ENCODE measurements around the gene LCAT. TPM values are rescaled to one million over a fixed set of nuclear protein-coding genes. Genes with fewer than 3 reads are reported as not detected.

Gene LCAT
- total RNA-seq, 2 experiments from 2014 or later = 10.7 to 14.8 TPM

- Mint-ChIP-seq H3K9me3 (no peaks in the 10 kb centered on the region), H3K27me3 (no peaks in the 10 kb centered on the region), H3K36me3 (ENCODE audit: low read depth) (peaks cover 8% of the 10 kb centered on the region), H3K27ac (peak overlapping the region; percentile 40), H3K4me3 (no peak overlapping the region), H3K4me1 (peaks cover 18% of the 10 kb centered on the region)
- CTCF ChIA-PET = interaction anchor here (1.2 kb wide), 2 partner anchors 94 to 130 kb away, joined by 4 to 5 read pairs; no protein-coding TSS in a partner anchor
- POLR2A ChIA-PET = interaction anchor here (0.6 to 2.0 kb wide), 3 partner anchors 26 to 48 kb away, joined by 3 to 9 read pairs (median 3); partner anchors contain the start of genes EDC4 and PSMB10
- DNase-seq = peak; percentile 52
These were observed 33.8 kb downstream of the LCAT start for GRCh38 chr16:67910158-67910557.

GRCh38 chr16:67909056-67909742, 34.7 kb downstream of the LCAT start:
- no peaks in the 10 kb centered on the region for H3K27me3 Mint-ChIP-seq
- peaks cover 19% of the 10 kb centered on the region for H3K4me1 Mint-ChIP-seq
- DNase-seq = no peak
- CTCF ChIA-PET = interaction anchor here (0.6 to 0.7 kb wide), 2 partner anchors 93 to 121 kb away, joined by 3 read pairs; no protein-coding TSS in a partner anchor
- no peak overlapping the region for H3K27ac Mint-ChIP-seq
- peaks cover 8% of the 10 kb centered on the region for H3K36me3 Mint-ChIP-seq (ENCODE audit: low read depth)
- H3K4me3 Mint-ChIP-seq = no peak overlapping the region
- POLR2A ChIA-PET = interaction anchor here (0.8 to 2.0 kb wide), 2 partner anchors 16 to 27 kb away, joined by 3 to 9 read pairs; partner anchors contain the start of genes PSKH1 and PSMB10
- no peaks in the 10 kb centered on the region for H3K9me3 Mint-ChIP-seq

- no peak for DNase-seq
- Mint-ChIP-seq H3K4me3 (no peak overlapping the region), H3K9me3 (no peaks in the 10 kb centered on the region), H3K27ac (no peak overlapping the region), H3K27me3 (no peaks in the 10 kb centered on the region), H3K4me1 (peaks cover 19% of the 10 kb centered on the region), H3K36me3 (ENCODE audit: low read depth) (peaks cover 12% of the 10 kb centered on the region)
- ChIA-PET CTCF (no interaction called here), POLR2A (interaction anchor here (1.7 kb wide), 1 partner anchor 14 kb away, joined by 6 read pairs; the partner anchor contains the start of gene PSKH1)
These were observed 36.3 kb downstream of the LCAT start for GRCh38 chr16:67907397-67908180.

- peaks cover 7% of the 10 kb centered on the region for H3K4me1 Mint-ChIP-seq
These were observed 41.1 kb downstream of the LCAT start for GRCh38 chr16:67902831-67903230.

GRCh38 chr16:67901734-67902133, 42.2 kb downstream of the LCAT start:
- Mint-ChIP-seq H3K27me3 (no peaks in the 10 kb centered on the region), H3K27ac (no peak overlapping the region), H3K9me3 (no peaks in the 10 kb centered on the region), H3K4me3 (no peak overlapping the region), H3K4me1 (peaks cover 7% of the 10 kb centered on the region), H3K36me3 (ENCODE audit: low read depth) (peaks cover 8% of the 10 kb centered on the region)
- ChIA-PET CTCF (no interaction called here), POLR2A (no interaction called here)
- DNase-seq = no peak

More at GRCh38 chr16:67902831-67903230, 41.1 kb downstream of the LCAT start:
- Mint-ChIP-seq H3K4me3 (no peak overlapping the region), H3K27me3 (no peaks in the 10 kb centered on the region), H3K27ac (no peak overlapping the region), H3K36me3 (ENCODE audit: low read depth) (peaks cover 4% of the 10 kb centered on the region), H3K9me3 (no peaks in the 10 kb centered on the region)
- ChIA-PET POLR2A (no interaction called here), CTCF (interaction anchor here (1.2 to 1.4 kb wide), 2 partner anchors 86 to 138 kb away, joined by 3 read pairs; no protein-coding TSS in a partner anchor)
- no peak for DNase-seq

- Mint-ChIP-seq H3K9me3 (no peaks in the 10 kb centered on the region), H3K4me3 (no peak overlapping the region), H3K36me3 (ENCODE audit: low read depth) (peaks cover 4% of the 10 kb centered on the region), H3K27ac (no peak overlapping the region), H3K27me3 (no peaks in the 10 kb centered on the region), H3K4me1 (peaks cover 31% of the 10 kb centered on the region)
- DNase-seq = no peak
- ChIA-PET POLR2A (interaction anchor here (1.3 to 1.6 kb wide), 2 partner anchors 18 to 38 kb away, joined by 3 to 6 read pairs; no protein-coding TSS in a partner anchor), CTCF (interaction anchor here (1.0 to 1.4 kb wide), 4 partner anchors 13 to 224 kb away, joined by 3 to 4 read pairs (median 3); partner anchors contain the start of gene PSMB10)
These were observed 46.7 kb downstream of the LCAT start for GRCh38 chr16:67897231-67897630.

- peaks cover 29% of the 10 kb centered on the region for H3K4me1 Mint-ChIP-seq
- peak overlapping the region; percentile 94 for H3K4me3 Mint-ChIP-seq
- H3K36me3 Mint-ChIP-seq (ENCODE audit: low read depth) = peaks cover 4% of the 10 kb centered on the region
- CTCF ChIA-PET = interaction anchor here (0.7 to 2.8 kb wide), 5 partner anchors 10 to 332 kb away, joined by 3 to 20 read pairs (median 5); partner anchors contain the start of genes CTCF and NRN1L
- H3K27me3 Mint-ChIP-seq = no peaks in the 10 kb centered on the region
- no peak for DNase-seq
- POLR2A ChIA-PET = interaction anchor here (0.7 to 4.9 kb wide), 13 partner anchors 10 to 234 kb away, joined by 3 to 32 read pairs (median 6); partner anchors contain the start of genes ACD, NRN1L, PARD6A and PSMB10
- H3K27ac Mint-ChIP-seq = peak overlapping the region; percentile 94
- H3K9me3 Mint-ChIP-seq = no peaks in the 10 kb centered on the region
These were observed 50.0 kb downstream of the LCAT start for GRCh38 chr16:67893743-67894399.

- H3K27me3 Mint-ChIP-seq = no peaks in the 10 kb centered on the region
- H3K36me3 Mint-ChIP-seq (ENCODE audit: low read depth) = peaks cover 4% of the 10 kb centered on the region
- peak; percentile 96 for DNase-seq
- peaks cover 26% of the 10 kb centered on the region for H3K4me1 Mint-ChIP-seq
- no peaks in the 10 kb centered on the region for H3K9me3 Mint-ChIP-seq
- H3K27ac Mint-ChIP-seq = peak within 1 kb of the TSS; percentile 94
- ChIA-PET POLR2A (interaction anchor here (0.7 to 4.9 kb wide), 15 partner anchors 10 to 233 kb away, joined by 3 to 32 read pairs (median 4); partner anchors contain the start of genes ACD, EDC4, NRN1L and PARD6A), CTCF (interaction anchor here (0.6 to 2.8 kb wide), 5 partner anchors 9 to 603 kb away, joined by 3 to 20 read pairs (median 5); partner anchors contain the start of gene NRN1L)
- peak within 1 kb of the TSS; percentile 94 for H3K4me3 Mint-ChIP-seq
These were observed 50.8 kb downstream of the LCAT start, which contains the start of gene PSKH1 for GRCh38 chr16:67892899-67893742. PSKH1 (plus strand) TSS chr16:67893254; CDS start chr16:67908750, 15,496 bp downstream.

GRCh38 chr16:67892375-67892774, 51.5 kb downstream of the LCAT start:
- H3K27me3 Mint-ChIP-seq = no peaks in the 10 kb centered on the region
- peaks cover 26% of the 10 kb centered on the region for H3K4me1 Mint-ChIP-seq
- ChIA-PET POLR2A (interaction anchor here (1.2 to 4.9 kb wide), 11 partner anchors 9 to 232 kb away, joined by 3 to 32 read pairs (median 6); partner anchors contain the start of genes ACD, EDC4, NRN1L and PARD6A), CTCF (interaction anchor here (1.2 to 2.8 kb wide), 3 partner anchors 8 to 149 kb away, joined by 3 to 20 read pairs (median 4); partner anchors contain the start of gene NRN1L)
- H3K27ac Mint-ChIP-seq = peak overlapping the region; percentile 81
- DNase-seq = no peak
- peaks cover 4% of the 10 kb centered on the region for H3K36me3 Mint-ChIP-seq (ENCODE audit: low read depth)
- H3K4me3 Mint-ChIP-seq = peak overlapping the region; percentile 94
- H3K9me3 Mint-ChIP-seq = no peaks in the 10 kb centered on the region

Measured in activated CD4-positive, alpha-beta memory T cell treated with anti-CD3 and anti-CD28 coated beads, Interleukin-2, amount 10 ng/mL, durations not matched to agents 7 days and 5 days (primary cell).